Activated CD8-positive, alpha-beta memory T cell treated with anti-CD3 and anti-CD28 coated beads for 1 hour (primary cell): ENCODE measurements around the gene CD44.

Experiments
- DNase-seq, 2 donors: peaks; one replicate each; pipeline ENCODE4 v3.0.0-alpha.2; 2020; ENCODE audit warnings: low read depth in 1 of 2; ENCODE audit errors: extremely low read depth in 1 of 2

The CD44 gene

DNA sequence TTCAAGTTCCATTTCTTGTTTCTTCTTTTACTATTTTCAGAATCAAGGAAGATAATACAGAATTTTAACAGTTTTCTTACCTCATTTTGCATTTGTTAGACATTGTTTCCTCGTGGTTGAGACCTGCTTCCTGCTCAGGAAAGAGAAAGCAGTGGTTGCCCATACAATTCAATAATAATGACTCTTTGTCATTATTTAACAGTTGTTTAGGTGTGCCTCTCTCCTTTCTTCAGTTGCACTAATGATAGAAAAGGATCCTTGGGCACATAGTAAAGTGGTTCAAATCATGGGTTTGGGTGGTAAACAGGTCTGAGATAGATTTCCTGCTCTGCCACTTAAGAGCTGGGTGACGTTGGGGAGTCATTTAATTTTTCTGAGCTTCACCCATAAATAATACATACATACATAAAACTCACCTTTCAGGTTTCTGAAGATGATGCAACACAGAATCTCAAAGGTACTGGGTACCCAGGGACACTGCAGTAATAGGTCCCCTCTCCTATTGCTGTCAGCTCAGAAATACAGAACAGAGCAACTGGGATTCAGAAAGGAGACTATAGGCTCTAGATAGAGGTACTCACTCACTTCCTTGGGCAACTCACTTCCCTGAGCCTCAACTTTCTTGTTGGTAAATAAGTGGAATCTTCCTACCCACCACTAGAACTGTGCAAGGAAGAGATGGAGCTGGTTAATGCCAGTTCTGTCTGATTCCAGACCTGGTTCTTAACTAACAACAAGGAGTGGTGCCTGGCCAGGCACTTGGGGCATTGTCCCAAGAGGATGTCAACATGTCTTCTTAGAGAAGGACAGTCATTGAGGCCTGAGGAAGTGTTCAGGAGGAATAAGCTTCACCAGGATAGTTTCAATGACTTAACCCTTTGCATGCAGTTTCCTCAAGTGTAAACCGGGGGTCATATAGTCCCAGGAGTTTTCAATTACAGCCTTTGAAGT is 34.9 kb downstream of the CD44 start:
- DNase-seq: no peak

- DNase-seq: no peak
Measured at GRCh38 chr11:35174666-35175065, 35.7 kb downstream of the CD44 start.

DNA sequence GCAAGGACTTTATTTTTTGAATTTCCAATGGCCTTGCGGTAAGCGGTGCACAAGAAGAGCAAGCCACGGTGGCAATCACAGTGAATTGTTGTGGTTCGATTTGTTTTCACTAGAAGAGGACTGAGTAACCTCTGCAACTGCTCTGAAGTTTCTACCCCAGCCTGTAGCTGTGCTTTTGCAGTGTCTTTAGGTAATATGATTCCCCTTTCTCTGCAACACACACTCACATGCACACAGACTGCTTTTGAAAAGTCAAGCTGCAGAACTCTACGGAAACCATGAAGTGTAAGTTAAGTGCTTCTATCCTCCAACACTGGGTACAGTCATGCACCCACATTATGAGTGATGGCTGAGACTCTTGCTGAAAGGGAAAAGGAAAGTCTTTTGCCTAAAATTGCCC is 38.4 kb downstream of the CD44 start:
- no peak for DNase-seq

GRCh38 chr11:35178067-35178805 is 39.3 kb downstream of the CD44 start:
- no peak for DNase-seq

DNA sequence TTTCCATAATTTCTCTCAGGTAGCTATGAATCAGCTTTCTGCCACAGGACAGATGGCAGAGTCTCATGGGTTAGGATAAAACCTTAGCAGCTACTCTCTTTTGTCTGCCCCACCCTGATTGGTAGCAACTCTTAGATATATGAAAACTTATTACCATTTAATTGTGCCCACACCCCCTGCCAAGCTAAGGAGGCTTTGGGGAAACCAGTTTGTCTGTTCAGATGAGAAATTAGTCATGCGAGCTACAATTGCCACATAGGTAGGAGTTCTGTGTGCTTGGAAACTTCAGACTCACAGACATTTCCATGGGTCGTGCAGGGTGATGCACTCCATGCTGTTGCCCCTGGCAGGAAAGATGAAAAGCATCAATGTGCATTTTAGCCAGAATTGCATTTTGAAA is 39.9 kb downstream of the CD44 start:
- DNase-seq: no peak

- no peak for DNase-seq
Measured at GRCh38 chr11:35179466-35180135, 40.6 kb downstream of the CD44 start.

DNA sequence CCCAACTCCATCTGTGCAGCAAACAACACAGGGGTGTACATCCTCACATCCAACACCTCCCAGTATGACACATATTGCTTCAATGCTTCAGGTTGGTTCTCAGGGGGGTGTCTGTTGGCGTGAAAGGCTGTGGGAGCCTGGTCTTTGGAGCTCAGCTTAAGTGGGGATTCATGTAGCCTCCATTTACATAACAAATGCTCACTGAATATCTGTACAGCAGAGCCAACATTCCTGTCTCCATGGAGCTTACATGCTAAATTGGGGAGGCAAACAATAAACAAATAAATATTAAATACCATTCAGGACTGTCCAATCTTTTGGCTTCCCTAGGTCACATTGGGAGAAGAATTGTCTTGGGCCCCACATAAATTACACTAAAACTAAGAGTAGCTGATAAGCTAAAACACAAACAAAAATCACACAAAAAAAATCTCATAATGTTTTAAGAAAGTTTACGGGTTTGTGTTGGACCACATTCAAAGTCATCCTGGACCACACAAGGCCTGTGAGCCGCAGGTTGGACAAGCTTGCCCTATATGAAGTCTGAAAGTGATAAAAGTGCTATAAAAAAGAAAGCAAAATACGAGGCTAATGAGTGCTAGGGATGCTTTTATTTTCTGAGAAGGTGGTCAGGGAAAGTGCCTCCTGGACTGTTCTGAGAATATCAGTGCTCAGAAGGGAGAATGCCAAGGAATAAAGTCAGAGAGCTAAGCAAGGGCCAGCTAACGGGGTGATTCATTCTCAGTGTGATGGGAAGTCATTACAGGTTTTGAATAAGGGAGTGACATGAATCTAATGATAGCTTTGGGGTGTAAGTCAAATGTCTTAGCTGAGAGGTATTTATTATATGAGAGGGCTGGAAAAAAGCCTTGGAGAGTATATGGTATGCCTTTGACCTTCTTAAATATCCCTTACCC is 41.6 kb downstream of the CD44 start:
- DNase-seq: no peak

- DNase-seq: no peak
Measured at GRCh38 chr11:35182317-35182939, 43.5 kb downstream of the CD44 start.

DNA sequence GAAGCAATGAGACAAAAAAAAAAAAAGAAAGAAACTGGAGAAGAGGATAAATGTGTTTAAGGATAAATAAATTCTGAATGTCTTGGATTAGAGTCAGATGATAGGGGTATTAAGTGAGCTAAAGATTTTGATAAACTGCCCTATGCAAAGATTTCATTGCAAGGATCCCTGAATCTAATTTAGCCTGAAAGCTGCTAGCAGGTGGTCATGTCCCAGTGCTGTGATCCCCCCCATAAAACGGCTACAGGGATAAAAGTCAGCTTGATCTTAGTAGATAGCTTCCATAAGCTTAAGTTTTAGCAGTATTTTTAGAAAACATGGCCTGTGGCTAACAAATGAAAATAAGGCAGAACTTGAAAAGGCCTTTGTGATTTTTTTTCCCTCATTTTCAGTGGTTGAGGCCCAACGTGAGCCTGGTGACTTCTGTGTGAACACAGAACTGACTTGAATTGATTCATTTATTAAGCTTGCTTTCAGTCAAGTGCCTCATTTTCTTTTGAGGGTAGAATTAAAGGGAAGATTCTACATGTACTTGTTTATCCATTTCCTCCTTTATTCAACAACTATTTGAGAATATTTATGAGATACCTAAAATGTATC is 44.5 kb downstream of the CD44 start:
- DNase-seq: no peak

DNA sequence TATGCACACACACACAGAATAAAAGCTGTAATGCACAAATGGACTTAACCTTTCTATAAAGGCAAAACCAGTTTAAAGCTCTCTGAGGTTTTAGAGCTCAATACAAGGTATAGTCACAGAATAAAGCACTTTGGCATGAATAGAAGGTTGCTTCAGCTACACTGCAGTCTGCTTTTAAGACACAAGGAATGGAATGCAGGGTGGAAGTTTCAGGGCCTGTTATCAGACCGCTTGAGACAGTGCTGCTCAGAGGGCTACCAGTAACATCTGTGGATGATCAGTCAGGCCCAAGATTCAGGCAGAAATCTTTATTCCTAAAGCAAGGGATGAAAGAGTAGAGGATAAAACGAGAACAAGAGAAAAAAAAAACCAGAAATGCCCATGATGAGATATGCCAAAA is 46.7 kb downstream of the CD44 start:
- DNase-seq: no peak

DNA sequence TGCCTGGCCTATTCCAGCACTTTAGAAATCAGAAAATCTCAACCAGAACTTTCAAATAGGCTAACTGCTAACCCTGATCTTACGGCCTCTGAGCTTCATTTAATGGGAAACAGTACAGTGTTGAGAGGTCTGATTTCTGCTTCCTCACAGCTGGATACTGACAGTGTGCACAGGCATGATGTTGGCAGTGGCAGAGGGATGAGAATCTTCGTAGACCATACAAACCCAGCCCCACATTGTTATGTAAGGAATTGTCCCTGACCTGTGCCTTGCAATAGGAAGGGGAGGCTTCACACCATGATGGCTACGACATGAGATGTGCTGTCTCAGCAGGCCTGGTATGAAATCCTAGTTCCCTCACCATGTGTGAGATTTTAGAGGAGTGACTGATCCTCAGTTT is 49.0 kb downstream of the CD44 start:
- DNase-seq: no peak

DNA sequence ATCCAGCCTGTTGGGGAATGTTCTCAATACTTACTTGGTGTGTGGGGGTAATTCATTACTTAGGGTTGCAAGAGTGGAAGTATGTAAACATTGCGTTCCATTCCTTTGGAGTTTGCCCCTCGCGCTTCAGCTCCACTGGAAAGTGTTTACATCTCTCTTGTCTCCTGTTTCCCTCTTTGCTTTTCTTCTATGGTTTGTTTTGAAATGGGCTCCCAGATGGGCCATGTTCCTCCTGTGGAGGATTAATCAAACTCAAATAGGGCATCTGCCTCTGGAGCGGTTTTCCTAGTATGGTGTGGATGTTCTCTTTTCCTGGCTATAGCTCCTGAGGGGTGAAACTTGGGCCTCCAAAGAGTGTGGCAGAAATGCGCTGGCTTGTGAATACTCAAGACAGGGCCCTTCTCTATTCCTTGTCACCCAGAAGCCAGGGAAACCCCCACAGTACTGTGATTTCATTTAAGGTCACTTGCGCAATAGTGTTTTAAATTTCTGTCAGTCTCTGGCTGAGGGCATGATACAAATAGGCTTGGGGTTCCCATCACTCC is 51.9 kb downstream of the CD44 start:
- no peak for DNase-seq

DNA sequence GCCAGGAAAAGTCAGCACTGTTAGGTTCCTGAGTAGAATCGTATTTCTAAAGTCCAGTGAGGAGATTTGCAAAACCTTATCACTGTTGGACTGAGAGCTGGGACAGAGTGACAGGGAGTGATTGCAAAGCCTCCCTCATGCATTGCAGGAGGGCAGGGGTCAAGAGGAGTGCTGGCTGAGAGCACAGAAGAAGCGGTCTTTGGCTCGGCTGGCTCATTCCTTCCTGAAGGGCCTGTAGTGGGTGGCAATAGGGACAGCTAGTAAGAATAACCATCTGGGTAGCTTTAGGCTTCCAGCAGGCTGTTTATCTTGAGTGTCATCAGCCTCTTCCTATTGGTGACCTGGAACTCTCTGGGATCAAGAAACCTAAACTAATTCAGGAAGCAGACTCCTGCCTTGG is 53.4 kb downstream of the CD44 start:
- no peak for DNase-seq

GRCh38 chr11:35193767-35194166 is 54.8 kb downstream of the CD44 start:
- DNase-seq: no peak

GRCh38 chr11:35197292-35197691 is 58.3 kb downstream of the CD44 start:
- DNase-seq: no peak

- no peak for DNase-seq
Measured at GRCh38 chr11:35200811-35201341, 61.9 kb downstream of the CD44 start.

DNA sequence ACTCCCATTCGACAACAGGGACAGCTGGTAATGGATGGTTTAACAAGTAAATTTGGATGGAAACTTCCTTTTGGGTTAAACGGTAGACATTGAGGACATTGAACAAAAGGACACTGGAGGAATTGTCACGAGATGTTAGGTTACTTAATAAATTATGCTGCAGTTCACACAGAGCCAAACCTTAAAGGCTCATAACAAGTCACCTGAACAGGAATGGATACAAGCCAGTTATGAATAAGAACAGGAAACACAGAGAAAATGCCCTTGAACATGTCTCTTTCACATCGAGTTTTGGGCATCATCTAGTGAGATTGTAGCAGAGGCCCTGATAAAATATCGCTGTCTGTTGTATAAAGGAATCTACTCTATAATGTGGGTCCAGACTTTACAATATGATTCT is 65.6 kb downstream of the CD44 start:
- no peak for DNase-seq

GRCh38 chr11:35206616-35207015 is 67.6 kb downstream of the CD44 start:
- DNase-seq: no peak
